Measurements from ENCODE around the gene GRAP2. TPM values are rescaled to one million over a fixed set of nuclear protein-coding genes. Genes with fewer than 3 reads are reported as not detected.

GRAP2 gene
- total RNA-seq, 4 donors from 2014 or later = 0.76 to 11.1 (median 1.1) TPM

DNA sequence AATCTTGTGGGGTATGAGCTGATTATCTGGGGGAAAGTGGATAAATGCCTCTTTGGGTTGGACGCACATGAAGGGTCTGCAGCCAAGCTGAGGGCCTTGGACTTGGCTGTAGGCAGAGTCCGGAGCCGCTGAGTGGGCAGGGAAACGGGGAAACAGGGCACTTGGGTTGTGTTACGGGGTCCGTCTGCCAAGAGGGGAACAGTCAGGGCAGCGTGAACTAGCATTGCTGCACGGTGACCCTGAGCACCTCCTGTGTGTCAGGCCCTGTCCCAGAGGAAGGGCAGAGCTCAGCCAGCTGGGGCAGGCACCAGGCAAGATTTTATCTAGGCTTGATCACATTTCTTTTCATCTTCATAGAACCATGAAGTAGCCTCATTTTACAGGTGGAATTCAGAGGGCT lies 105.8 kb downstream of the GRAP2 start:
- no peaks in the 10 kb centered on the region for H3K36me3 ChIP-seq
- H3K27me3 ChIP-seq = peaks cover 0 to 42% (median 0%) of the 10 kb centered on the region in 4 donors
- intact Hi-C loops (cut with DNase I) = no loop called here
- no peak for TF ChIP-seq POLR2A (IDR thresholded peaks at IDR 0.05)
- TF ChIP-seq, protein P1, sequence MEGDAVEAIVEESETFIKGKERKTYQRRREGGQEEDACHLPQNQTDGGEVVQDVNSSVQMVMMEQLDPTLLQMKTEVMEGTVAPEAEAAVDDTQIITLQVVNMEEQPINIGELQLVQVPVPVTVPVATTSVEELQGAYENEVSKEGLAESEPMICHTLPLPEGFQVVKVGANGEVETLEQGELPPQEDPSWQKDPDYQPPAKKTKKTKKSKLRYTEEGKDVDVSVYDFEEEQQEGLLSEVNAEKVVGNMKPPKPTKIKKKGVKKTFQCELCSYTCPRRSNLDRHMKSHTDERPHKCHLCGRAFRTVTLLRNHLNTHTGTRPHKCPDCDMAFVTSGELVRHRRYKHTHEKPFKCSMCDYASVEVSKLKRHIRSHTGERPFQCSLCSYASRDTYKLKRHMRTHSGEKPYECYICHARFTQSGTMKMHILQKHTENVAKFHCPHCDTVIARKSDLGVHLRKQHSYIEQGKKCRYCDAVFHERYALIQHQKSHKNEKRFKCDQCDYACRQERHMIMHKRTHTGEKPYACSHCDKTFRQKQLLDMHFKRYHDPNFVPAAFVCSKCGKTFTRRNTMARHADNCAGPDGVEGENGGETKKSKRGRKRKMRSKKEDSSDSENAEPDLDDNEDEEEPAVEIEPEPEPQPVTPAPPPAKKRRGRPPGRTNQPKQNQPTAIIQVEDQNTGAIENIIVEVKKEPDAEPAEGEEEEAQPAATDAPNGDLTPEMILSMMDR (IDR thresholded peaks at IDR 0.05) = no peak
- H3K27ac ChIP-seq = peak overlapping the region; percentile 70 to 94 (median 84)
- no peaks in the 10 kb centered on the region for H3K9me3 ChIP-seq
- WGBS, 2 donors = 36 to 71% methylated on average over 5 to 8 of the region's 8 CpGs
- no peak overlapping the region for H3K4me3 ChIP-seq
- H3K4me1 ChIP-seq = peaks cover 47 to 94% (median 55%) of the 10 kb centered on the region in 3 donors
- DNase-seq = no peak

DNA sequence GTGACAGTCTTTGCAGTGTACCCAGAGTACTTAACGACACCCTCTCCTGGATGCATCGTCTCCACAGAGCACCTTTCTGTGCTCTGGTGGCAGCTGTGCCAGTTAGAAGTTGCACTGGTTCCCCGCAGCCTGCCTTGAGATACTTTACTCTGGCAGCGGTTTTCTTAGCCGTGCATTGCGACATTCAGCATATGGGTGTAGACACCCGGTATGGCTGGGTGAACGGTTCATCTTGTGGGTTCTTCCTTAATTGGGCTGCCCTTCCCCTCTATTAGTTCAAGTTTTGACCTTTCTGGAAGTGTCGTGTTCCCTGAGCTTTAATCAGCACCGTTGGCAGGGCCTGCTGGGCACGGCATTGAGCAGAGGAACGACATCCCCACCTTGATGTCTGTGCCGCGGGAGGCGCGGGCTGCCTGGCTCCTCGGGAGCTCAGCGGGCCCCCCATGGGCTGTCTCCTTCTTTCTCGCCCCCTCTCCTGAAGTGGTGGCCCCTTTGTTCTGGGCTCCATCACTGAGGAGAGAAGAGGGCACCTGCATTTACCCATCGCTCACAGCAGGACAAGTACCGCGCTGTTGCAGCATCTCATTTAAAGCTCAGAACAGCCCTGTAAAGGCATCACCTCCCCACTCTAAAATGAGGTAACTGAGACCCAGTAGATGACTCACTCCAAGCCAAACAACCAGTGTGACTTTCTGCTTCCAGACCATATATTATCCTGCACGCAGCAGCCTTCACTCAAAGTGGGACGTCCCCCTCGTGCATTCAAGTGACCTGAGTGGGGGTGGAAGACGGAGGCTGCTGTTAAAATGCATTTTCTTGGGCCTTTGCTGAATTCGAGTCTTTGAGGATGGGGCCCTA lies 107.2 kb downstream of the GRAP2 start:
- H3K4me1 ChIP-seq = peaks cover 38 to 79% (median 50%) of the 10 kb centered on the region in 3 donors
- no peak for TF ChIP-seq POLR2A (IDR thresholded peaks at IDR 0.05)
- intact Hi-C loops (cut with DNase I) = no loop called here

DNA sequence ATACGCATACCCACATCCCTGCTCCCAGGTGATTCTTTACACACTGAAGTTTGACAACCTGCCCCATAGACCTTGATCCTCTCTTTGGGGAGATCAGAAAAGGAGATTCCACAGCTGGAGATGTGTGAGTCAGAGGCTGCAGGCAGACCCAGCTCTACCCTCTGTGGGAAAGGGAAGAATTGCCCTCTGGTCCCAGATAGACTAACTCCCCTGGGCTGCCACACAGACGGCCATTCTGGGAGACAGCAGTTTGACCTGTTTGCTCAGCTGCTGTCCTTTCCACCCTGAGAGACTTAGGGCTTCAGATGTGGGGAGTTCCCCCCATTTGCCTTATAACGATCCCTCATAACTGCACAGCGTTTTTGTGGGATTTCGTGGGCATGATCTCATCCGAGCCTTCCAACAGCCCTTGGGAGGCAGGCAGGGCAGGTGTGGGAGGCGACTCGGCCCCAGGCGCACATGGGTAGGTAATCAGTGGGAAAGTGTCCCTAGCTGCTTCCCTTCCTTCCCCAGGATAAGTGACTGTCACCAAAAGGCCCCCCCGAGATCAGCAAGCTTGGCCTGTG lies 107.9 kb downstream of the GRAP2 start:
- Histone ChIP-seq H3K27me3 (peaks cover 0 to 44% (median 0%) of the 10 kb centered on the region in 4 donors), H3K9me3 (no peaks in the 10 kb centered on the region), H3K27ac (peak overlapping the region; percentile 56 to 93 (median 74)), H3K36me3 (no peaks in the 10 kb centered on the region), H3K4me3 (no peak overlapping the region), H3K4me1 (peaks cover 35 to 72% (median 45%) of the 10 kb centered on the region in 3 donors)
- intact Hi-C loops (cut with DNase I) = no loop called here
- TF ChIP-seq POLR2A (IDR thresholded peaks at IDR 0.05) = no peak
- TF ChIP-seq, protein P1 (IDR thresholded peaks at IDR 0.05) = no peak
- 40 to 41% methylated on average over 4 to 9 of the region's 10 CpGs for WGBS, 2 donors
- DNase-seq = no peak

More for the DNA sequence above, 107.2 kb downstream of the GRAP2 start:
- Histone ChIP-seq H3K36me3 (no peaks in the 10 kb centered on the region), H3K27me3 (peaks cover 0 to 51% (median 0%) of the 10 kb centered on the region in 4 donors), H3K9me3 (no peaks in the 10 kb centered on the region), H3K27ac (peak overlapping the region; percentile 56 to 93 (median 74)), H3K4me3 (no peak overlapping the region)
- DNase-seq = no peak
- 46 to 47% methylated on average over 17 to 27 of the region's 27 CpGs for WGBS, 2 donors

DNA sequence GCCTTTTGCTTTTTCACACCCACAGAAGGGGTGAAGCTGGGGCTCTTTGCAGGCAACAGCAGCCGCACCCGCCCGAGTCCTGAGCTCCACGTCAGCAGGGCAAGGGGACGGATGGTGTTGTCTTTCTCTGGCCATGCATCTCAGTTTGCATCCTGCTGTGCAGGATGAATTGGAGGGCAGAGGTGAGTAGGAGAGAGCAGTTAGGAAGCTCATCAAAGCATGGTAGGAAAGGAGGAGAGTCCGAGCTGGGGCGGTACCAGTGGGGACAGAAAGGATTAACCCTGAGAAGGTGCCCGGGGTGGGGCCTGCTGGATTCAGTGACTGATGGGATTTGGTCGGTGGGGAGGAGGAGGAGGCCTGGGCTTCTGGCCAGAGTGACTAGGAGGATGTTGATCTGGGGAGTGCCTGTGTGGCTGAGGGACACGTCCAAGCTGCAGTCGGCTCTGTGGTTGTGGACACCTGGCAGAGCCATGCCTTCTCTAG lies 108.4 kb downstream of the GRAP2 start:
- DNase-seq = no peak
- intact Hi-C loops (cut with DNase I) = no loop called here
- Histone ChIP-seq H3K27me3 (peaks cover 0 to 44% (median 0%) of the 10 kb centered on the region in 4 donors), H3K4me3 (no peak overlapping the region), H3K4me1 (peaks cover 35 to 70% (median 46%) of the 10 kb centered on the region in 3 donors), H3K27ac (peak overlapping the region; percentile 56 to 93 (median 74)), H3K36me3 (no peaks in the 10 kb centered on the region), H3K9me3 (no peaks in the 10 kb centered on the region)
- WGBS, 2 donors = 11 to 18% methylated on average over 5 to 11 of the region's 11 CpGs
- TF ChIP-seq POLR2A (IDR thresholded peaks at IDR 0.05) = no peak
- TF ChIP-seq, protein P1 (IDR thresholded peaks at IDR 0.05) = no peak

DNA sequence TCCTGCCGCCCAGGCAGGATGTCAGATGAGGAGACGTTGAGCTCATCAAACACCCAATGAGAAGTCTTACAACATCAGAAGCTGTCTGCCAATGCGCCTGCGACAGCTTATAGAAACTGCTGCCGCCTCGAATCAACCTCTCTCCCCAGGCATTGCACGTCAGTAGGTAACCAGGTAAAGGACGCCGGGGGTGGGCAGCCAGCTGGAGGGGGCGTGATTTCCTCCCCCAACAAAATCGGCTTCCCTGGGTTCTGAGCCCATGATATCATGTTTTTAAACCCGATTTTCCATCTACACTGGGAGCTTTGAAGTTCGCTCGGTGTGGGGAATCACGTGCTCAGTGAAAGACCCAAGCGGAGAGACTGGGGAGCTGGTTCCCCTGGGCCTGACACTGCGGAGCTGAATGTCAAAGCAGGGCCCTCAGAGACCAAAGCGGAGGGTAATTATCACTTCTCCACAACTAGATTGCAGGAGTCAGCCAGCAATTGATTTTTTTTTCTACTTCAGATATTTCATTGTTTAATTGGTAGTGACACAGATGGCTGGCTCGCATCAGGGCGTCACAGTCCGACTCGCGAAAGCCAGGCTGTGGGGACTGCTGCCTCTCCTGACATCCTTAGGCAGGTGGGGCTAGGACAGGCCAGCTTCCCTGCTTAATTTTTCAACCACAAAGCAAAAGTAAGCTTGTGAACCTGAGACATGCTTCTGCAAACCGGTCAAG lies 109.2 kb downstream of the GRAP2 start:
- H3K4me3 ChIP-seq = no peak overlapping the region
- WGBS, 2 donors = 28 to 33% methylated on average over 14 to 22 of the region's 24 CpGs
- no peak for TF ChIP-seq POLR2A (IDR thresholded peaks at IDR 0.05)
- TF ChIP-seq, protein P1 (IDR thresholded peaks at IDR 0.05) = no peak
- H3K9me3 ChIP-seq = no peaks in the 10 kb centered on the region
- no peak for DNase-seq
- peak overlapping the region; percentile 56 to 93 (median 74) for H3K27ac ChIP-seq
- peaks cover 32 to 70% (median 43%) of the 10 kb centered on the region in 3 donors for H3K4me1 ChIP-seq
- no peaks in the 10 kb centered on the region for H3K36me3 ChIP-seq
- intact Hi-C loops (cut with DNase I) = no loop called here
- H3K27me3 ChIP-seq = peaks cover 0 to 44% (median 0%) of the 10 kb centered on the region in 4 donors
